Limb (tissue), 2 donors: Measurements from ENCODE around the gene BEST4.
"Not testable (repeated sequence)": the region's sequence is repeated elsewhere in the genome, so short reads cannot be mapped to it uniquely, and the experiment has no call there.

Experiments used
- DNase-seq, 2 donors: peaks; one replicate each; pipeline ENCODE4 v3.0.0-alpha.2; 2016; ENCODE audit errors: extremely low spot score in 2 of 2

Gene BEST4

DNA sequence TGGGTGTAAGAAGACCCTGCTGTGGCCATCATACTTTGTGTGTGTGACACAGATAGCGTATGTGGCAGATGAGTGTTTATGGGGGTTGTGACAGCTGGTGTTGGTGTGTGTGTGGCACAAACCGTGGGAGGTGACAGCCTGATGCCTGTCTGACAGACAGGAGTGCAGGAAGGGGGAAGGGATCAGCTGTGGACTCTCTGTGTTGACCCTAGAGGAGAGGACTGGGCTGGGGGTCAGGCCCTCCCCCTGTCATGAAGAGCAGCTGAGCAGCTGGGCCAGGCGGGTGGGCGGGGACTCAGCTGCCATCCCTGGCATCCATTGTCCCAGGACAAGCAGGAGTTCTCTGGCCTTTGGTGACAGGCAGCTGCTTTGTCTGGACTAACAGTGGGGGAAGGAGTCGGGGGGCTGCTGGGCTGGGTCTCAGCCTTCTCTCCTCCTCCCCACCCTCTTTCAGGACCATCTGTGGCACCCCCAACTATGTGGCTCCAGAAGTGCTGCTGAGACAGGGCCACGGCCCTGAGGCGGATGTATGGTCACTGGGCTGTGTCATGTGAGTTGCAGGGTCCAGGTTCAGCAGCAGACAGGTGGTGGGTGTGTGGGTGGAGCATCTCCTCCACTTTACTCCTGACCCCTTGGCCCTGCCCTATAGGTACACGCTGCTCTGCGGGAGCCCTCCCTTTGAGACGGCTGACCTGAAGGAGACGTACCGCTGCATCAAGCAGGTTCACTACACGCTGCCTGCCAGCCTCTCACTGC is 14.5 kb upstream of the BEST4 start:
- DNase-seq = peak in 1 of 2 donors; percentile 66

DNA sequence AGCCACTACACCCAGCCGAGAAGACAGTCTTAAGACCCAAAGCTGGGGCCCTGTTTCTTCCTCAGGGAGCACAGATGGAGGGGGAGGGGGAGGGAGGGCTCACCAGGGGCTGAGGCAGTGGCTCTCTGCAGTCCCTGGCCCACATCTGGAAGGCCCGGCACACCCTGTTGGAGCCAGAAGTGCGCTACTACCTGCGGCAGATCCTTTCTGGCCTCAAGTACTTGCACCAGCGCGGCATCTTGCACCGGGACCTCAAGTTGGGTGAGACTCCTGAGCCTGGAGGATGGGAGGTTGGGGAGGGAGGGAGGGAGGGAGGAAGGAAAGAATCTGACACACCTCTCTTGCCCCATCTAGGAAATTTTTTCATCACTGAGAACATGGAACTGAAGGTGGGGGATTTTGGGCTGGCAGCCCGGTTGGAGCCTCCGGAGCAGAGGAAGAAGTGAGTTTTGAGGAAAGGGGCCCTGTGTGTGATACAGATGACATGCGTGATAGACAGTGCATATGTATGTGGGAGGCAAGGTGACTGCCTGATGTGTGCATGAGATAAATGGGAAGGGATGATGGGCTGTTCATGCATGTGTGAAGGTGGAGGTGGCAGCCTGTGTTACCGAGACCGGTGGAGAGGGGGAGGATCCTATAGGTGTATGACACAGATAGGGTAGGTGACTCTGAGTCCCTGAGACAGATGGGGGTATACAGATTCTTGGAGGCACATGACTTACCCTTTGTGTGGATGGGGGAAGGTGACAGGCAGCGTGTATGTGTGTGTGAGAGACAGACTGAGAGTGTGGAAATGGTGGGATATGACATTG is 13.7 kb upstream of the BEST4 start:
- peak in 1 of 2 donors; percentile 44 for DNase-seq

DNA sequence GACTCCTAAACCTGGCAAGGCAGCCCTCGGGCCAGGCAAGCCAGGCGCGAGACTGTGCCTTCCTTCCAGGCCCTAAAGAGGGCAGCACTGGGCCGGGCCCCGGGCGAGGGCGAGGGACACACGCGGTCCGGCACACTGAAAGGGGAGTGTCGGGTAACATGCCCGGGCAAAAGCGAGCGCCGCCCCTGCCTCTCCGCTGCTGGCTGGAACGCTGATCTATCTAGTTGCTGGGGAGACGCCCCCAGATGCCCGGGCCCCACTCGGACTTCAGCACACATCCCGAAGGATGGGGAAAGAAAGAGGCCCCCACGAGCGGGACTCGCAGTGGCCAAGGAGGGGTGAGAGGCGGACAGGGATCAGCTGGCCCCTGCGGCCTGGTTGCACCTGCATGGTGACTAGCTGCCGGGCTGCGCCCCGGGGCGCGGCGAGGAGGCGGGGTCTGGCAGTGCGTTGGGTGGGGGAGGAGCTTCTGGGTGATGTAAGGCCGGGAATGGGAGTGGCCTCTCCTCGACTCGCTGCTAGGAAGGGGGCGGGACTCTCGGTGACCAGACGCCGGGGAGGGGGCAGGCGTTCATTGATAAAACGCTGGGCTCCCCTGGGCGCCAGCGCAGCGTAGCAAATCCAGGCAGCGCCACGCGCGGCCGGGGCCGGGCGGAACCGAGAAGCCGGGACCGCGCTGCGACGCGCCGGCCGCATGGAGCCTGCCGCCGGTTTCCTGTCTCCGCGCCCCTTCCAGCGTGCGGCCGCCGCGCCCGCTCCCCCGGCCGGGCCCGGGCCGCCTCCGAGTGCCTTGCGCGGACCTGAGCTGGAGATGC is 12.0 kb upstream of the BEST4 start, which contains the start of gene PLK3:
TSS of gene PLK3 (plus strand) at position 608 of the 815 bp plus-strand sequence. CDS start at position 695, 87 bp downstream.
- DNase-seq = peak; percentile 97 to 99

GRCh38 chr1:44798481-44799365 is 10.8 kb upstream of the BEST4 start:
- no peak for DNase-seq

DNA sequence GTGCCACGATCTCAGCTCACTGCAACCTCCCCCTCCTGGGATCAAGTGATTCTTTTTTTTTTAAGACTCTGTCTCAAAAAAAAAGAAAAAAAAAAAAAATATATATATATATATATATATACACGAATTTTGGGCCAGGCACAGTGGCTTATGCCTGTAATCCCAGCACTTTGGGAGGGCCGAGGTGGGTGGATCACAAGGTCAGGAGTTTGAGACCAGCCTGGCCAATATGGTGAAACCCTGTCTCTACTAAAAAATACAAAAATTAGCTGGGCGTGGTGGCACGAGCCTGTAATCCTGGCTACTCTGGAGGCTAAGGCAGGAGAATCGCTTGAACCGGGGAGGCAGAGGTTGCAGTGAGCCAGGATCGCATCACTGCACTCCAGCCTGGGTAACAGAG is 9.9 kb upstream of the BEST4 start:
- DNase-seq = not testable (repeated sequence)

- DNase-seq = no peak
Observed at GRCh38 chr1:44792736-44793502, 4.9 kb upstream of the BEST4 start.

DNA sequence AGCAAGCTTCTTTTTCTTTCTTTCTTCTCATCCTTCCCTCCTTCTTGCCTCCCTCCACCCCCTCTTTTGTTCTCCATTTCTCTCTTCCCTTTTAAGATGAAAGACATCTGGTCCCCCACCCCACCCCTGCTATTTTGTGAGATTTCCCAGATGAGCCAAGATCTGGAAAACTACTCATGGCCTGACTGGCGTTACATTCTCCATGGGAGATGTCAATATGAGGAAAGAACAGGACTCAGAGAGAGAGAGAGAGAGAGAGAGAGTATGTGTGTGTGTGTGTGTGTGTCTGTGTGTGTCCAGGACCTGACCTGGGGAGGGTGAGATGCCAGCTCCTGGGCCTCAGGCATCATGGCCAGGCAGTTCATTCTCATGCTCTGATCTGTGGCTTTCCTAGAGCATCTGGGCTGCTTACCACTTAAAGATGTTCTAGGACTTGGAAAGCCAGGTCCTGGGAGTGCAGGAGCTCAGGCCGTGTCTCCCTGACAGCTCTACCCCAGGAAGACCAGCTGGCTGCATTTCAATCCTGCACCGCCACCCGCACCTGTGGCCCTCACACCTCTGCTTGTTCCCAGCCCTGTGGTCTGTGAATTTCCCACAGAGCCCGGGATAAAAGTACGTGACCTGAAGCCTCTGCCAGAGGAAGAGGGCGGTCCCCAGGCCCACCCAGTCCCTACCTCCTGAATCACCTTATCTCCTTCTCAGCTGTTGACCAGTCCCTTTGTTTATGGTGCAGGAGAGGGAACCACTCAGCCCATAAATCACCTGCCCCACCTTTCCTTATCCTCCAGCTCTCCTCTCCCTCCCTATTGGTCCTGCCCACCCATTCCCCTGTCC is 3.2 kb upstream of the BEST4 start:
- no peak for DNase-seq

- no peak for DNase-seq
Observed at GRCh38 chr1:44787506-44787905, 464 bp downstream of the BEST4 start.

DNA sequence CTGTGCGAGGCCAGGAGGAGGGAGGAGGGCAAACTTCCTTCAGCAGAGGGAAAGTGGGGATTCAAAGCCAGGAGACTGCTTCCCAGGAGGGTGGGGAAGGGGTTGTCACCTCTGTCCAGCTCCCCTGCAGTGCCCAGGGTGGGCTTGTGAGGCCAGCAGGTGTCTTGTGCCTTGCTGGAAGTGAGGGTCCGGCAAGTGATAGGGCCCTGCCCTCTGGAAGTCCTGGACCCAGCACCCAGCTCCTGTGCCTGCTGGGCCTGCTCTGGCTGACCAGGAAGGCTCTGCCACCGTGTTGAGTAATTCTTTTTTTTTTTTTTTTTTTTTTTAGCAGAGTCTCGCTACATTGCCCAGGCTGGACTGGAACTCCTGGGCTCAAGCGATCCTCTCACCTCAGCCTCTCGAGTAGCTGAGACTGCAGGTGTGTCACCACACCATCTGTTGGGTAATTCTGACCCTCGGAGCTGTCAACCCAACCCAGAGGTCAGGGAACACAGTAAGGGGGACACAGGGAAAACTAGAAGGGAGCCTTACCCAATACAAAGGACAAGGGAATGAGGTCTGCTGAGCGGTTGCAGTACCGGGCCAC is 1.0 kb downstream of the BEST4 start:
- no peak for DNase-seq

DNA sequence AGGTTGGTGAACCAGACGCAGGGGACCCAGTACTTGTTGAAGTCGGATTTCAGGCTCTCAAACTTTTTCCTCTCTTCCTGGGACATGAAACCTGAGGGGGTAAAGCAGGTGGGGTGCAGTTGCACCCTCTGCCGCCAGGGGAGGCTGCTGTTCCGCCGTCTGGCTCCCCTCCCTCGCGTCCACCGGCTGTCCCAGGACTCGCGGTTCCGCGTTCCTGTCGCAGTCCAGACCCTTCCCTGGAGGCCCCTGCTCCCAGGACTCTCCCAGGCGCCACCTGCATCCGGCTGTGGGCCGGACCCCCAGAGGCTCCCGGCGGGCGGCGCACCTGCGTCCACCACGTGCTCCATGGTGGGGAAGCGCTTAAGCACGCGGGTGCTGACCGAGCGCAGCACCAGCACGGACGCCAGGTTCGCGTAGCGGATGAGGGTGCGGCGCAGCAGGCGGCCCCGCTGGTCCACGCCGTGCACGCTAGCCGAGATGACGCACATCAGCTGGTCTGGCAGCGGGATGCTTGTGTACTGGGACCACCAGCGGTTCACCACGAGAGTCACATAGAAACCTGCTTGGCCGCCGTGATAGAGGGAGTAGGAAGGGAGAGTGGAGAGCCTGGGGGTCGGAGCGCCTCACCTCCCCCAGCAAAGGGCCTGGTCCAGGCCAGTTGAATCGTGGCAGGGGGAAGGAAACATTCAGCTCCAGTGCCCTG is 1.7 kb downstream of the BEST4 start:
- peak; percentile 58 to 82 for DNase-seq

DNA sequence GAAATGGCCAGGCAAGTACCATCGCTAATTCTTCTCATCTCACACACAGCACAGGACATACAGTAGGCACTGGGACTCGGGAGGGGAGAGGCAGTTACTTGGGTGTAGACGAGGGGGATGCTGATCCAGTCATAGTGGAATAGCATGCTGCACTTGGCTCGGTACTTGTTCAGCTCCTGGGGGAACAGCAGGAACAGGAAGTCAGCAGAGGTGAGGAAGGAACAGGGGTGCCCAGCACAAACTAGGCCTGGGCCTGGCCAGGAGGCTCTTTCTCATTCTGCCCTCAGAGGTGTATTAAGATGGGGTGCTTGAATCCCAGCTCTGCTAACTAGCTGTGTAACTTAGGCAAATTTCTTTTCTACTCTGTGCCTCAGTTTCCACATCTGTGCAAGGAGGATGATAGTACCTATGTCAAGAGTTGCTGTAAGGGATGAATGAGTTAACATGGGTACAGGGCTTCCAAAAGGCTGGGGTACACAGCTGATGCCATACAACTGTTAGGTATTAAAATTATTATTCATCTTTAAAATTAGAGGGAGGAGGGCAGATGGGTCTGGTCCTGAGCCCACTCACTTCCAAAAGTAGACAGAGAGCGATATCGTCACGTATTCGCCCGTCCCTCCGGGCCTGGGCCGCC is 2.4 kb downstream of the BEST4 start:
- no peak for DNase-seq

GRCh38 chr1:44785029-44785380 is 3.0 kb downstream of the BEST4 start:
- no peak for DNase-seq

- peak in 1 of 2 donors; percentile 61 for DNase-seq
Observed at GRCh38 chr1:44784094-44785028, 3.6 kb downstream of the BEST4 start.

- no peak for DNase-seq
Observed at GRCh38 chr1:44783697-44784093, 4.3 kb downstream of the BEST4 start.

GRCh38 chr1:44780583-44781121 is 7.3 kb downstream of the BEST4 start:
- no peak for DNase-seq
